Measurements from ENCODE around the gene SH3RF3.

DNA sequence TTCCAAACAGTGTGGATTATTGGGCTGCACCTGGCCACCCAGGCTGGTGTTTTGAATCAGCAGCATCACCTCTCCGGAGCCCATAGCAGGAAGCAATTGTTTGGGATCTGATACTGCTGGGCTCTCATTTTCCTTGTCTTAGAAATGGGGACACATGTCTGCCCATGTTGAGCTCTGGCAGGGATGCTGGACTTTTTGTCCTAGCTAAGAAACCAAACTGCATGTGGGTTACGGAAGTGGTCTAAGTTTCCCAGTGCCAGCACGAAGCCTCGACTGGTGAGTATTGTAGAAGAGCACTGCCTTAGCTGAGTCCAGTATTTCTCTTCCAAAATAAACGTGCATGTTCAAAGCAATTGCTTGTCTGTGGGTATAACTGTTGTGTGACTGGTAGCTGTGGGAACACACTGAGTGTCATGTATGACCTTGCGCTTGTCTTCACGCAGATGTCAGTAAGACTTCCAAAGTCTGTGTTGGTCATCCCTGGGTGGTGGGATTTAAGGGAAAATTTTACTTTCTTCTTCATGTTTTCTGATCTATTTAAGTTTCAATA is 43.6 kb downstream of the SH3RF3 start:
- TF ChIP-seq POLR2AphosphoS5 (IDR thresholded peaks at IDR 0.05; ENCODE audit: low read depth, low read length) (no peak), POLR2A (IDR thresholded peaks at IDR 0.05; ENCODE audit: low read depth, low read length) (no peak), POU2F2 (IDR thresholded peaks at IDR 0.05; ENCODE audit: low read depth, low read length) (no peak), SPI1 (IDR thresholded peaks at IDR 0.05; ENCODE audit: low read depth, low read length) (no peak), TAF1 (IDR thresholded peaks at IDR 0.05; ENCODE audit: low read depth, low read length) (no peak), PAX5 (IDR thresholded peaks at IDR 0.05; ENCODE audit: insufficient read depth, low read length, severe bottlenecking) (no peak)
